Erythroblast (primary cell): ENCODE measurements around the gene PCGF2.

Experiments
- GATA1 ChIP-seq: IDR thresholded peaks from 2 replicates; pipeline ENCODE4 v1.6.1; 2011; ENCODE audit warnings: low read depth, mild to moderate bottlenecking, control low read depth, low read length, moderate library complexity
- POLR2A ChIP-seq: IDR thresholded peaks from 2 replicates; pipeline ENCODE4 v1.6.1; 2011; ENCODE audit warnings: mild to moderate bottlenecking, low read length

- no peak for TF ChIP-seq POLR2A
- no peak for TF ChIP-seq GATA1
These were observed 49.7 kb upstream of the PCGF2 start for GRCh38 chr17:38797828-38798227.
